ENCODE measurements around the gene CXCL12. TPM values are rescaled to one million over a fixed set of nuclear protein-coding genes. Genes with fewer than 3 reads are reported as not detected.

Gene CXCL12
- total and polyA plus RNA-seq, 2 donors (not counting 3 experiments of a cell fraction or from before 2014, with no cell fraction given) = 0.35 to 1.4 TPM

DNA sequence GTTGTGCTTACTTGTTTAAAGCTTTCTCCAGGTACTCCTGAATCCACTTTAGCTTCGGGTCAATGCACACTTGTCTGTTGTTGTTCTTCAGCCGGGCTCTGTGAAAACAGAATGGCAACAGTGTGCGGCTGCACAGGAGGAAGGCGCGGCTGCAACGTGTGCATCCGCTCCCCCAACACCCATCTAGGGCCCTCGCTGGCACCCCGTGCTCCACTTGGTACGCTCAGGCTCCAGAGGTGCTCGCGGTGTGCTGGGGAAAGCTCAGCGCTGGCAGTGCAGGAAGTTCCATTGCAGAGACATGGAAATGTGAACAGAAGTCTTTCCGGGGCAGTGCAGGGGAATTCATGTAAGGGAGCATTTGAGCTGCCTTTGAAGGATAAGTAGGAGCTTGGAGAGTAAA, 6.3 kb downstream of the CXCL12 start:
- peaks cover under 1 to 6% of the 10 kb centered on the region in 2 experiments for H3K27me3 ChIP-seq (ENCODE audit: control insufficient read depth in 2 of 2, insufficient read depth in 2 of 2, low read length in 2 of 2)
- H3K36me3 ChIP-seq (ENCODE audit: control insufficient read depth in 2 of 2, extremely low read depth in 1 of 2, insufficient read depth in 2 of 2, low read length in 2 of 2) = no peaks in the 10 kb centered on the region
- H3K4me3 ChIP-seq (replicated peaks in 1 of 3; ENCODE audit: insufficient read depth in 1 of 3, low read depth in 1 of 3, low read length in 3 of 3) = no peak overlapping the region
- no peak overlapping the region for H3K4me2 ChIP-seq (ENCODE audit: insufficient read depth, low read length)
- CTCF ChIA-PET = interaction anchor here (1.4 kb wide), 1 partner anchor 695 kb away, joined by 3 read pairs; no protein-coding TSS in a partner anchor
- BruUV-seq (replicated peaks) = no TSS peak
- no peaks in the 10 kb centered on the region for H3K9me3 ChIP-seq (replicated peaks; ENCODE audit: control insufficient read depth, insufficient read depth, low read length)
- no peaks in the 10 kb centered on the region for H3K9me1 ChIP-seq (replicated peaks; ENCODE audit: control insufficient read depth, extremely low read depth, insufficient read depth, low read length)
- no peaks in the 10 kb centered on the region for H3K4me1 ChIP-seq (ENCODE audit: control insufficient read depth, extremely low read depth, insufficient read depth, low read length)
- no peak overlapping the region for H2AFZ ChIP-seq (ENCODE audit: low read depth, low read length)
- dilution Hi-C loops (cut with MboI; ENCODE audit: extremely low pct_ligation_motif_present, low sequenced_read_pairs) = no loop called here
- intact Hi-C loops (cut with micrococcal nuclease) = no loop called here
- FAIRE-seq = no peak
- H4K20me1 ChIP-seq (replicated peaks; ENCODE audit: control insufficient read depth, extremely low read depth, insufficient read depth, low read length) = no peaks in the 10 kb centered on the region
- no peak overlapping the region for H3K27ac ChIP-seq (ENCODE audit: insufficient read depth, low read depth, low read length)
- no peak for DNase-seq (ENCODE audit: low read depth, low spot score)
- POLR2A ChIA-PET = no interaction called here
- no peak overlapping the region for H3K9ac ChIP-seq (replicated peaks; ENCODE audit: extremely low read depth, insufficient read depth, low read length)
- no peak for TF ChIP-seq POLR2AphosphoS5 (IDR thresholded peaks at IDR 0.05; ENCODE audit: insufficient read depth, low read depth, low read length)
- no peak for TF ChIP-seq POLR2A (IDR thresholded peaks at IDR 0.05; ENCODE audit: low read depth, low read length)
- no peak for TF ChIP-seq FOS (IDR thresholded peaks at IDR 0.05; ENCODE audit: borderline replicate concordance, insufficient read depth, low read length)
- no peak for TF ChIP-seq MYC (IDR thresholded peaks at IDR 0.05; ENCODE audit: low read depth, low read length)
- no peak for TF ChIP-seq EZH2 (IDR thresholded peaks at IDR 0.05; ENCODE audit: borderline replicate concordance, low read depth, low read length, severe bottlenecking)
- no peak for TF ChIP-seq GATA2 (IDR thresholded peaks at IDR 0.05; ENCODE audit: insufficient read depth, insufficient read length, low read depth, low read length)
- TF ChIP-seq JUN (IDR thresholded peaks at IDR 0.05; ENCODE audit: borderline replicate concordance, insufficient read depth, insufficient read length, low read depth) = no peak
- TF ChIP-seq, protein P1, sequence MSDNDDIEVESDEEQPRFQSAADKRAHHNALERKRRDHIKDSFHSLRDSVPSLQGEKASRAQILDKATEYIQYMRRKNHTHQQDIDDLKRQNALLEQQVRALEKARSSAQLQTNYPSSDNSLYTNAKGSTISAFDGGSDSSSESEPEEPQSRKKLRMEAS (IDR thresholded peaks at IDR 0.05; ENCODE audit: insufficient read depth, insufficient read length) = no peak
- no peaks in the 10 kb centered on the region for H3K79me2 ChIP-seq (ENCODE audit: control insufficient read depth, insufficient read depth, low read length)

All from endothelial cell of umbilical vein (primary cell).